Measurements from ENCODE around the gene GPR78.

GPR78 gene

DNA sequence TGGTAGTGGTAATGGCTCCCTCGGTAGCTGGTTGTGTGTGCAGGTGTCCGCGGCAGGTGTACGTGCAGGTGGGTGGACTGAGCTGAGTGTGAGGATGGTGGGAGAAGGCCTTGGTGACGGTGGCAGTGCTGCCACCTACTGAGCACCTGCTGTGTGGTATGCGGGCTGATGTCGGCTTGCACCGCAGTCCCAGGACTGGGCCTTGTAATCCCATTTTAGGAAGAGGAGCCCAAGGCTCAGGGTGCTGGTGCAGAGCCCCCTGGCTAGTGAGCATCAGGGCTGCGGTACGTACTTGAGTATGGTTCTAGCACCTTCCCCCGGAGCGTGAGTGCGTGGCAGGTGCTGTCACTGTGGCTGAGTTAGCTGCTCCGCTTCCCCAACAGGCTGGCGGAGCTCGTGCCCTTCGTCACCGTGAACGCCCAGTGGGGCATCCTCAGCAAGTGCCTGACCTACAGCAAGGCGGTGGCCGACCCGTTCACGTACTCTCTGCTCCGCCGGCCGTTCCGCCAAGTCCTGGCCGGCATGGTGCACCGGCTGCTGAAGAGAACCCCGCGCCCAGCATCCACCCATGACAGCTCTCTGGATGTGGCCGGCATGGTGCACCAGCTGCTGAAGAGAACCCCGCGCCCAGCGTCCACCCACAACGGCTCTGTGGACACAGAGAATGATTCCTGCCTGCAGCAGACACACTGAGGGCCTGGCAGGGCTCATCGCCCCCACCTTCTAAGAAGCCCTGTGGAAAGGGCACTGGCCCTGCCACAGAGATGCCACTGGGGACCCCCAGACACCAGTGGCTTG is 6.7 kb downstream of the GPR78 start:
- DNase-seq (ENCODE audit: low spot score) = no peak

DNA sequence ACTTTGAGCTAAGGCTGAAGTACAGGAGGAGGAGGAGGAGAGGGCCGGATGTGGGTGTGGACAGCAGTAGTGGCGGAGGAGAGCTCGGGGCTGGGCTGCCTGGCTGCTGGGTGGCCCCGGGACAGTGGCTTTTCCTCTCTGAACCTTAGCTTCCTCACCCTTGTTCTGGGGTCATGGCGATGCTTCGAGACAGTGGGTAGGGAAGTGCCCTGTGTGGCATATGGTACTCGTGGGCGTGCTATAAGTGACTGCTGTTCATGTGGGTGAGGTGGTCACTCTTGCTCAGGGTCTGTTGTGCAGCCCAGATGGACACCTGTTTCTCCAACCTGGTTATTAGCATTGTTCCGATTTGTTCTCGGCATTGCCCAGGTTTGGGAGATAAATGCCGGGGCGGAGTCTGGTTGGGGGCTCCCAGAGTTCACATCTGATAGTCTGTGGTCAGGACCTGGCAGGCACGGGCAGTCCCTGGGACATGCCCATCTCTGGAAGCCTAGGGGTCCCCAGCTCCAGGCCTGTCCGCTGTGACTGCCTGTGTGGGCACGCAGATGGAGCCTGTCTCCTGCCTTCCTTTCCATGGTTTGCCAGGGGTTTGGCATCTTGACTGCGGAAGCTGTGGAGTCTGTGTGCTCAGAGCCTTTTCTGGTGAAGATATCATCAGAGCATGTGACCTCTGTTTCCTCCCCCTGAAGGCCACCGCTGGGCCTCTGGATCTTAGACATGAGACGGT is 7.4 kb downstream of the GPR78 start:
- DNase-seq (ENCODE audit: low spot score) = no peak

DNA sequence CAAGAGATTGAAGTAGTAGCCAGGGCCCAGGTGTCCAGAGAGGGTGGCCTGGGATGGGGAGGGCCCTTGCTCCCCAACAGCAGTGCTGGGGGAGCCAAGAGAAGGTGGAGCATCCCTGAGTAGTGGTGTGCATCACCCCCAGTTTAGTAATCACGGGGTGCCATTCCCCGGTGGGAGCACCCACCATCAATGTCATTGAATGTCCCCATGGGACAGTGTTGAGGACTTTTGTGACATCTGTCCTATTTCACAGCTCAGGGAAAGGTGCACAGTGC is 7.9 kb downstream of the GPR78 start:
- no peak for DNase-seq (ENCODE audit: low spot score)

DNA sequence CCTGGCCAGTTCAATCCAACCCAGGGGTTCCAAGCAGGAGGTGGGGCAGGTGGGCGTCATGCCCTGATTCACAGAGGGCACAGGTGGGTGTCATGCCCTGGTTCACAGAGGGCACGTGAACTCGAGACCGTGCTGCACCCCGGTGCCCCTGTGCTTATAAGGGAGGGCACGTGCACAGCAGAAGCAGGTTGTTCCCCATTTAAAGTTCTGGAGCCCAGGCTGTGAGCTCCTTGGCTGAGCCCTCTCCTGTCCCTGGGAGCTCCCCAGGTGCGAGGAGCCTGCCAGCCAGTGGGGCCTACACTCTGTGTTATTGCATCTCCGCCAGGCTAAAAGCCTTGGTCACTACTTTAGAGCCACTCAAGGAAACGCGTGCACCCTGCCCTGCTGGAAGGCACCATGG is 9.1 kb downstream of the GPR78 start:
- DNase-seq (ENCODE audit: low spot score) = no peak

DNA sequence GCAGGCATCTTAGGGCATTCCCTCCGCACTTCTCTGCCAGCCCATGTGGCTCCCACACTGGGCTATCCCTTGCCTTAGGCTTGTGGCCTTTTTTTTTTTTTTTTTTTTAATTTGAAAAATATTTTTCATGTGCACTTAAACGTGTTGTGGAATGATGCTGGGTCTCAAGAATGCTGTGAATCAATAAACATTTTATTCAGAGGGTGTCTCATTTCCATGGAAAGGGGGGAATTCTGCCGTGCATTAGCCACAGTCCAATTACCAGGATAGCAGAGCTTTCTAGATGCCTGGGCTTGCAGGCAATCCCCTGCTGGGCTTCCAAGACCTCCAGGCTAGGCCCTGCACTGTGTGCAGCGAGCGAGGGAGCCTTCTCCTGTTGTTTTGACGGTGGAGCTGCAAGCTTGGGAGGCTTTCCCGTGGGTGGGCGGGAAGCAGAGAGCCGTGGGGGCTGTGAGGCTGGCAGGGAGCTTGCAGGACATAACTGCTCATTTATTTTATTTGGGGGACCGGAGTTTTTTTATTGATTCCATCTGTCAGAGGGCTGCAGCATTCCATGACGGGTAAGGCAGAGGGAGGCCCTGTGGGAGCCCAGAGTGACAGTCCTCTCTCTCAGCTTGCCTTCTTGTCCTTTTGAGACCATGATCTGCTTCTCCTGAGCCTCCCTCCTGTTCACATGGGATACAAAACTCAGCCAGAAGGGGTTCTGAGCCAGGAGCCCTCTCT is 9.8 kb downstream of the GPR78 start:
- DNase-seq (ENCODE audit: low spot score) = no peak

DNA sequence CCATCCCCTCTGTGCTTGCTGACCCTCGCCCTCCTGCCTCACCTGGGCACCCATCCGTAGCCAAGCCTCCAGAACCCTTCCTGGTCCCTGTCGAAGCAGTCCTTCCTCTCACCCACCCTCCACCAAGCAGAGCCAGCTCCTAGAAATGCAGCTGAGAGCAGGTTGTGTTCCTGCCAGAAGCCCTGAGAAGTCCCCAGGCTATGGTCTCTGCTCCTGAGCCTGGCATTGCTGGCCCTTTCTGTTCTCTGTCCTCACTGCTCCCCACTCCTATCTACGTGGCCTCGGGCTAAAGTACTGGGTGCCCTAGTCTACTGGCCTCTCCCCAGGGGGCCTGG is 10.3 kb downstream of the GPR78 start:
- no peak for DNase-seq (ENCODE audit: low spot score)

DNA sequence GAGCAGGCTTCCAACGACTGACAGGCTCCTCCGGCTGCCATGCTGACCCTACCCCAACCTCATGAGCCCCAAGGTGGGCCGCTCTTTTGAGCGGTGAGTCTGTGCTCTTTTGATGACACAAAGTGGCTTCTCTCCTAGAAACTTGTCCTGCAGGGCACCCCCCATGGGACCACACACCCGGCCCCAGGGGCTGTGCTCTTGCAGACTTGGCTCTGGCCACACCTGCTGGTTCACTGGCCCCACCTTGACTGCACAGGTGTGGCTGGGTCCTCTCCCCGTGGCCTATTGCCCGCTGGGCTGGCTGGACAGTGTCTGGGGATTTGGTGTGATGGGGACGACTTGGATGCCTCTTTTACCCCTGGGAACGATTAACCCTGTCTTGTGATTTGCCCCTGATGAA is 10.9 kb downstream of the GPR78 start:
- no peak for DNase-seq (ENCODE audit: low spot score)

DNA sequence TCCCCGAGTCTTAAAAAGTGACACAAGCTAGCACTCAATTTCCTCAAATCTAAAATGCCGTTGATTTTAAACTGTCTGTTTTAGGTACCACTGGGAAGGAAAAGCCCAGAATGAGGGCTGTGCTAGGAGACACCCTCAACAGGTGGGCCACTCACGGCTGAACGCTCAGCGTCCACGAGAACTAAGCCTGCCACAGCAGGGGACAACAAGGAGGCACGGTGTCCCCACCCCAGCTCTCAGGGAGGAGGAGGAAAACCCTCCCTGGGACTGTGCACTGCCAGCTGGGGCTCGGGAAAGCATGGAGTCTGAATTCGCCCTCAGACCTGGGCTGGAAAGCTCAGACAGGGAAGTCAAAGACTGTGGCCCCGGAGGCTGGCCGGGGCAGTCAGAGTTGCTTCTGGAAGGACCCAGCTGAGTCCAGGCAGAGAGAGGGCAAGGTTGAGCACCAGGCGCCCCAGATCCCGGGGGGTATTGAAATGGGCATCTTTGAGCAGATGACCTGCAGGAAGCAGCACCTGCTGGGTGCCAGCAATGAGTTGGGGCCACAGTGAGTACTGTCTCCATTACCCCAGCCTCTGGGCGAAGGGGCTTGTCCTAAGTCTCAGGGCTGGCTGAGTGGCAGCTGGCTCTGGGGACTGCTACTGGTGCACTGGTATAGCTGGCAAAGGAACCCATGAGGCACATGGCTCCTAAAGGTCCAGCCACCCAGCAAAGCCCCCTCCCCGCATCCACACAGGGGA is 11.6 kb downstream of the GPR78 start:
- DNase-seq (ENCODE audit: low spot score) = no peak

DNA sequence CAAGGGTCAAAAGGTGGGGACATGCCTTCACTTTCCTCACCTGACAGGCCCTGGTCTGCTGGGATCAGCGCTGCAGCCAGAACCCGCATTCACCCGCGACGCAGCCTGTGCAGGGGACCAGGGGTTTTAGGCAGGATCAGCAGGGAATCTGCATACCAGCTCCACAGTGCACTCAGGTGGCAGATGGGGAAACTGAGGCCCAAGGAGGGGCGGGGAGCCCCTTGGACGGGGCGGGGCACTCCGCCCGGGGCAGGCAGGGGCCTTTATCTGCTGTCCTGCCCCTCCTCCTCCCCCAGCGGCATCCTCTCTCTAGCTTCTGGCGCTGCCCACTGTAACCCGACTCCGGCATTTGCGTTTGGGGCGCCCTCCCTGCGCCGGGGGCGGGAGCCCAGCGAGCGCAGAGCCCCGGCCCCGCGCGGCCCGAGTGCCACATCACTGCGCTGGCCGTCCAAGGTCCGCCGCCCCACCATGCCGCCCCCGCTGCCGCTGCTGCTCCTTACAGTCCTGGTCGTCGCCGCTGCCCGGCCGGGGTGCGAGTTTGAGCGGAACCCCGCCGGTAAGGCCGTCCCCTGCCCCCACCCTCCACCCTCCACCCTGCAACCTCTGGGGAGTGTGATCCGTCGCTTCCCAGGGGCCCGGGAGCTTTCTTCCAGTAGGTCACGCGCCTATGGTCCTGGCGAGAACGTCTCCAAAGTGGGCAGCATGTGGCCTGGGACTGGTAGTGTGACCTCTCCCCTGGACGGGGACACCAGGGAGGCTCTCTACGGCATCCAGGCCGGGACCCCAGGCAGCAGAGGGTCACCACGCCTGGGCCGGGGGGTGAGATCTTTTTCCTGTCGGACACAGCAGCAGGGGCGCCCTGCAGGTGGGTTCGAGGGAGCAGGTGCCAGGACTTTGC is 12.4 kb downstream of the GPR78 start, which contains the start of gene CPZ:
Gene CPZ (plus strand): TSS at position 400 of the 898 bp plus-strand sequence. CDS start 69 bp downstream, at position 469.
- DNase-seq (ENCODE audit: low spot score) = no peak

DNA sequence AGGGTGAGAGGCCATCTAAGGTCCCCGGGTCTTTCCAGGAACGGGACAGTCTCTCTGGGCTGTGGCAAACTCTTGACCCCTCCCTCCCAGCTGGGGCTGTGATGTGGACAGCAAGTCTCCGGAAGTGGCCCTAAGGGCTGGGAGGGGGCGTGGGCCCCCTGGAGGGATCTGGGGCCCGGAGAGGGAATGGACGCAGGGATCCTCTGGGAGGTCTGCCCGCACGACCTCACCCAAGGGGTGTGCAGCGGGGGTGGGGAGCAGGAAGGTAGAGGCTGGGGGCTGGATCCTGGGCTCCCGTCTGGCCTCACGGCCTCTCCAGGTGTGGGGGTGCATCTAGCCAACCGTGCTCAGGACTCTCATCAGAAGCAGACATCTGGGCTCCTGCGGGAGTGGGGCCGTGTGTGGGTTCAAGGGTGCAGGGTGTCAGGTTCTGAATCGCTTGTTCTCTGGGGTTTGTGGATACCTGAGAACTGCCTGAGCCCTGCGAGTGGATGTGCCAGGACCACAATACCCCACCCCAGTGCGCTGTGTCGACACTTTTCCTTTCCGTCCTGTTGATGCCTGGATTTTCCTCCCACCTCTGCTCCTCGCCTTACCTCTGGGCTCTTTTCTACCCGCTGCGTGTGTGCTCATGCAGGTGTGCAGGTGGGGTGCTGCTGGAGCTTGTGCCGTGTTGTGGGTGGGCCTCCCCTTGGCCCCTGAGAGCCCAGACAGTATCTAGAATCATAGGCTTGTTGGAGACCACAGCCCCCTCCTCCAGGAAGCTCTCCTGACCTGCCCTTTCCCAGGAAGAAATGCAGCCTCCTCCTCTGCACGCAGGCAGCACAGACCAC is 13.3 kb downstream of the GPR78 start:
- DNase-seq (ENCODE audit: low spot score) = no peak

DNA sequence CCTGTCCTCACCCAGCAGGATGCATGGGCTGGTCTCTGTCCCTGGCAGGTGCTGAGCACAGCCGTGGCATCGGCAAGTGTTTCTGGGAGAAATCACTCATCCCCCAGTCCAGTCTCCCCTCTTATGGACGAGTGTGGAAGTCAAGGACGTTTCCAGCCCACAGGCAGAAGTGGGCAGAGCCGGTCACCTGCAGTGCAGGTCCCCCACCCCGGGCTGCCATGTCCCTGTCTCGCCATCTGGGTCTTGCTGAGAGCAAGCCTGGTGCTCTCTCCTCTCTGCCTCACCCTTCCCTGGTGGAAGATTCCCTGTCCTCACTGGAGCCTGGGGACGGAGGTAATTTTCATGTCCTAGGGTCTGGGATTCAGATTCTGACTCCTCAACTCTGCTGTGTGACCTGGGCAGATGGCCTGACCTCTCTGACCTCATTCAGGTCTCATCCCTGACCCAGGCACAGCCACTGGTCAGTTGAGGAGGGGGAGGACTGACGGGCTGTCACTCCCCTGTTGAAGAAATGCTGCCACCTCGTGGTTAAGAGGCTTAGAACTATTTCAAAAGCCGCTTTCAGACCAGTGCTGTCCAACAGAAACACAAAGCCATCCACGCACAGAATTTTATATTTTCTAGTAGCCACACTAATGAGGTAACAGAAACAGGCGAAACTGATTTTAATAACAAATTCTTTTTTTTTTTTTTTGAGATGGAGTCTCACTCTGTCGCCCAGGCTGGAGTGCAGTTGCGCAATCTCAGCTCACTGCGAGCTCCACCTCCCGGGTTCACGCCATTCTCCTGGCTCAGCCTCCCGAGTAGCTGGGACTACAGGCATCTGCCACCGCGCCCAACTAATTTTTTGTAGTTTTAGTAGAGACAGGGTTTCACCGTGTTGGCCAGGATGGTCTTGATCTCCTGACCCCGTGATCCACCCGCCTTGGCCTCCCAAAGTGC is 14.2 kb downstream of the GPR78 start:
- DNase-seq (ENCODE audit: low spot score) = peak; percentile 46

DNA sequence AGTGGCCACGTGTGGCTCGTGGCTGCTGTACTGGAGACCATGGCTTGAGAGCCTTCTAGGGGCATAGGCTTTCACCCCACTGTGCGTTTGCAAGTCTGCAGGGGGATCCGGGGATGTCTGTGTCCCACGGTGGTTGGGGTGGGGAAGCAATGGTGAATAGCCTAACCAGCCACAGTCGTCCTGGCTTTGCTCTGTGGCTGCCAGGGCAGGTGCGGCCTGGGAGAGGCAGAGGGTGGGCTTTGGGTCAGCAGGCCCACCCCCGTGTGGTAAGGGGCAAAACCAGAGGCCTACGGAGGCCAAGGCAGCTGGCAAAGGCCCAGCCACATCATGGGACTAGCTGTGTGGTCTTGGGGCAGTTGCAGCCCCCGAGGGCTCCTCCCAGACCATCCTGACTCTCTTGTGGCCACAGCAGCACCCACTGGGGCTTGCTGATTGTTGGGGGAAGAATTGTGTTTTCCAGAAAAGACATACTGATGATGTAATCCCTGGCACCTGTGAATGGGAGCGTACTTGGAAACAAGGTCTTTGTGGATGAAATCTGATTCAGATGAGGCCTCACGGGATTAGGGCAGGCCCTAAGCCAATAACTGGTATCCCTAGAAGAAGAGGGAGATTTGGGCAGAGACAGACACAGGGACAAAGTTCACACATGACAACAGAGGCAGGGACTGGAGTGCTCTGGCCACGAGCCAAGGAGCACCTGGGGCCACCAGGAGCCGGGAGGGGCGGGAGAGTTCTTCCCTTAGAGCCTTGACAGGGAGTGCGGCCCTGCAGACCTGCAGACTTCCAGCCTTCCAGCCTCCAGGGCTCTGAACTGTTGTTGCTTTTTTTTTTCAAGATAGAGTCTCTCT is 15.3 kb downstream of the GPR78 start:
- no peak for DNase-seq (ENCODE audit: low spot score)

DNA sequence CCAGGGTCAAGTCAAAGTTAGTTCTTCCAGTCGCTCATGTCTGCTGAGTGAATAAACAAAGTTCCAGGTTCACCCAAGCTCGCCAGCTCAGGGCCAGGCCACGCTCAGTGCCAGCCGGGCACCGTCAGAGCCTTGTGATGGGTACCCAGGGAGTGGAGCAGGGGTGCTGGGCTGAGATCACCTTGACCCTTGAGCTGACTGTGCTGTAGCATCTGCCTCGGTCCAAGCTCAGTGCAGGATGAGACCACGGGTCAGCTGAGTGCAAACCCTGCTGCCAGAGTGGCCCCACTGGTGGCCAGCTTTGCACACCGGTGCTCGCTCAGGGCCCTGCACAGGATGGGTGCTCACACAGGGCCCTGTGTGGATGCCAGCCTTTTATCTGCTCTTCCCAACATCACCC is 16.7 kb downstream of the GPR78 start:
- no peak for DNase-seq (ENCODE audit: low spot score)

DNA sequence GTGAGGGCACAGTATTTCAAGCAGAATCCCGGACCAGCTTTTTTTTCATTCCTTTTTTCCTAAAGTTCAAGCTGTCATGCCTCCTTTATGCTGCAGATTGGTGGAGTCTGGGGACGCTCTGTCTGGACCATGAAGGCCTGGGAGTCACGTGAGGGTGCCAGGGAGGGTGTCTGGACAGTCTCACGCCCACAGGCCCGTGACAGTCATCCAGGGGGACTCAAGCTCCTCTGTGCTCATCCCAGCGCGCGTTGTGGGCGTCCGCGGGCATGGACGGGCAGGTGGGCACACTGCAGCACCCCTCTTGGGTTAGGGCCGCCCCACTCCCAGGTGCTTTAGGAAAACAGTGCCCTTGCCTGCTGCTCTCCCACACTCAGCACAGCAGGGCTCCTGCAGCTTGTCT is 17.1 kb downstream of the GPR78 start:
- DNase-seq (ENCODE audit: low spot score) = no peak

DNA sequence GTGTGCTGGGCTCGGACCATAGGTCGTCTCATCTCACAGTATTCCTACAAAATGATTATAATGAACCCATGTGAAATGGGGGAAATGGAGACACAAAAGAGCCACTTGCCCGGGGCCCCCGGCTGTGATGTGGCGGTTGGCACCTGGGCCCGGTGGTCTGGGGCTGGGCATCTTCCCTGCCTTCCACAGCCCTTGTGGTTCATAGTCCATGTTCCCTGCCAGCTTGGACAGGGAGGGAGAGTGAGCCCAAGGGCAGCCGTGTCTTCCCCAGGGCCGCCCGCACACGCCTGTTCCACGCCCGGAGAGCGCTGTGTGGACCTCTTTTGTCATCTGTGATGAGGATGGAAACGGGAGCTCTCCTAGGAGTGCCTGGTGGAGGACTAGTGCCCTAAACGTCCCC is 17.6 kb downstream of the GPR78 start:
- DNase-seq (ENCODE audit: low spot score) = no peak

DNA sequence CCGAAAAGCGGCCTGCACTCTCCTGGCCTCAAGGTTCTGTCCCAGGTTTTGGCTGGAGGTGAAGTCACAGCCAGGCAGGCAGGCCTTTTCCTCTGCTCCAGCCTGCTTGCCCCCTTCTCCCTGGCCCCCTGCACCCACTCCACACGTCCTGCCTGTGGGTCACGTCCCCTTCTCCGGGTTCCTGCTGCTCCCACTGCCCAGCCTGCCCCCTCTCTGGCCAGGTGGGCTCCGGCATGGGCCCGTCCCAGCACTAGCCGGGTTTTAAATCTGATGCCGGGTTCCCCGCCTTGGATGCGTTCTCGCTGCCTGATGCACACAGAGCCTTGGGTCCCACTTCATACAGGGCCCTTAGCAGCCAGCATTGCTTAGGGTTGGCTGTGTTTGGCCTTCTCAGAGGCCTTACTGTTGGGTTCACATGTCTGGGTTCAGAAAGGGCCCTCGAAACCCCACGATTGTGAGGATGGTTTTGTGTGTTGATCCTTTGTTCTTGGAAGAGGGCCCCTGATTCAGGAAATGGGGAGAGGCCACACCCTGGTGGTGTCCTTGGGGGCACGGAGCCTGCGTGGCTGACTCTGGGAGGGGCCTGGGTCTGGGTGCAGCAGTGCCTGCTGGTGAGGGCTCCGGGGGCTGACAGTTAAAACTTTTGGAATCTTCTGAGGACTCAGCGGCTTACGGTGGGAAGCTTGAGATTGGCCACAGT is 18.3 kb downstream of the GPR78 start:
- no peak for DNase-seq (ENCODE audit: low spot score)

DNA sequence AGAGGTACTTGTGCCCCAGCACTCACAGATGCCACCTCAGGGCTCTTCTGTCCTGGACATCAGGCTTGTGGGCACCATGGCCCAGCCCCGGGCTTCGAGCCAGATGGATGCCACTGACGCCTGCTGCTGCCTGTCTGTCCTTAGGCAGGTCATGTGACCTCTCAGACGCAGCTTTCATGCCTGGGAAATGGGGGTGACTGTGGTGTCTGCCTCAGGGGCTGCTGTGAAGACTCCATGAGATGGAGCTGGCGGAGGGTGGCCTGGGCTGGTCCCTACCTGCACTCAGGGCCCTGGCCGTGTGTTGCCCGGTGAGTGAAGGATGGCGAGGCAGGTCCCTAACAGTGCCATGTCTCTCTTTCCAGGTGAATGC is 18.9 kb downstream of the GPR78 start:
- no peak for DNase-seq (ENCODE audit: low spot score)

DNA sequence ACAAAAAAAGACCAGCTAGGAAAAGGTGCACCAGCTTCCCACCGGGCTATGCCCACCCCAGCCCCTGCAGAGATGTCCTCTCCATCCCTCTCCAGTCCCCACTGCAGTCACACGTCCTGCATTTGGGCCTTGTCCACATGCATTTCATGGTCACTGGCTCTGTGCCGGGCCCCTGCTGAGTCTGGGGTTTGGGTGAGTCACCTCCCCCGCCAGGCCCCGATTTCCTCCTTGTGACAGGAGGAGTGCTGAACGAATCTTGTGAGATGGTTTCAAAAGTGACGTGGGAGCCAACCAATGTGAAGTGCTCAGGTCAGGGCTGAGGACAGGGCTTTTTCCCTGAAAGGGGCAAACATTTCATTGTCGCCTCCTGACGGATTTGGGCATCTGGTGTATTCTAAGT is 19.5 kb downstream of the GPR78 start:
- DNase-seq (ENCODE audit: low spot score) = no peak
